GM21825 (cell line): ENCODE data around the gene SPNS3.

Source experiments
- ATAC-seq: cut with Tn5 transposase; IDR thresholded peaks from one replicate; pipeline ENCODE4 v1.9.1; 2021; ENCODE audit warnings: mild to moderate bottlenecking, moderate library complexity; ENCODE audit not compliant: unreplicated experiment

SPNS3 gene

GRCh38 chr17:4507361-4508111 lies 73.8 kb downstream of the SPNS3 start:
- ATAC-seq, result no peak

- ATAC-seq, result no peak
Observed at GRCh38 chr17:4508207-4508606, 74.5 kb downstream of the SPNS3 start.

- peak; percentile 54 for ATAC-seq
Observed at GRCh38 chr17:4509401-4509800, 75.7 kb downstream of the SPNS3 start.

- ATAC-seq, result no peak
Observed at GRCh38 chr17:4509923-4510617, 76.3 kb downstream of the SPNS3 start.

DNA sequence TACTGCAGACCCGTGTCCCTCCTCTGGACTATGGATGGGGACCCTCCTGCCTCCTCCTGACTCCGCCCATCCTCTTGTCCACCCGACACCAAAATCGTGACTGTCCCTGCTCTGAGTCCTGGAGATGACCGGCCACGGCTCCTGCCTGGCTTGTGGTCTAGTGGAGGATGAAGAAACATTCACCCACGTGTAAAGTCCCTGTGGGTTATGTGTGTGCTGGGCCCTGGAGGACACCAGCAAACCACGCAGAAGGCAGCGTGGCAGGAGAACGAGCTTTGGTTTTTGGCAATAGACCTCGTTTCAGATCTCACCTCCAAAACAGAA lies 76.8 kb downstream of the SPNS3 start:
- no peak for ATAC-seq

DNA sequence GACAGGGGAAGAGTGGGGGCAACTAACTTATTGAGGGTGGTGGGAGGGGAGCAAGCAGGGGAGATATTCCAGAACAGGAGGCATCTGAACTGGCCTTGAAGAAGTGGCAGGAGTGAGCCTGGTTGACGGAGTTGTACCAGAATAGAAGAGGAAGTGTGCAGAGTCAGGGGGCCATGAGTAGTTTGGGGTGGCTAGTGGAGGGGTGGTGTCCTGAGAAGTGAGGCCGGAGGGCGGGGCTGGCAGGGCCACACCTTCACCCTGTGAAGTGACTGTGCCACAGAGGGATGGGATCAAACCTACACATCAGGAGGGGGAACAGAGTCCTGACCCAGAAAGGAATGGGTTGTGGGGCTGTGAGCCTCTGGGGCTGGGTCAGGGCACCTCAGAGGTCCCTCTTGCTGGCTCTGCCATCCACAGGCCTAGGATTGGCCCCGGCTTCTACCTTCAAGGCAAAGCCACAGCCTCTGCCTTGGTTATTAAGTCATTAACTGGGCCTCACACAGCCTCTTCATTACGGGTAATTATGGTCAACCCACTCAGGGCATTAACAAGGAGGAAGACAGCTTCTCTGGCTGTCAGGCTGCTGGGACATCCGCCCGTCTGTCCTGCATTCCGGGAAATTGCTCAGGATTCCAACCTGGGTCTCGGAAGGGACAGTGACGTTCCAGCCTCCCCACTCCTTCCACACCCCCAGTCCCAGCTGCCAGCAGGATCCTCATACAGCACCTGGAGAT lies 77.6 kb downstream of the SPNS3 start:
- no peak for ATAC-seq

- no peak for ATAC-seq
Observed at GRCh38 chr17:4512156-4513112, 78.7 kb downstream of the SPNS3 start.

GRCh38 chr17:4513113-4514032 lies 79.6 kb downstream of the SPNS3 start:
- ATAC-seq, result no peak

DNA sequence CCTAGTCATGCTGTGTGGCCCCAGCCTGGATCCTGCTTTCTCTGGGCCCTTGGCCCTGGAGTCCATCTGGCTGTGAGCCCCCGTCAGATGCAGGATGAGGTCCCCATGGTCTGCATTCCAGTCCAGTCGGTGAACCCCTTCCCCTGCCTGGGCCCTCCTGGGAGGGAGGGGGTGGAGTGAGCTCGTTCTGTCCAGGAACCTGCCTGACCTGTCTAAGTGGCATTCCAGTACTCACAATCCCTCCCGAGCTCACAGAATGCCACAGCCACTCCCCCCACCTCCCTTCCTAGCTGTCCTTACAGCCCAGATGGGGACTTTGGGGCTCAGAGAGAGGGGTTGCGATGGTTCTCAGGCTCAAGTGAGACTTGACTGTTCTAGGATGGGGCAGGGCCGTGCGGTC lies 80.5 kb downstream of the SPNS3 start:
- ATAC-seq, result no peak

DNA sequence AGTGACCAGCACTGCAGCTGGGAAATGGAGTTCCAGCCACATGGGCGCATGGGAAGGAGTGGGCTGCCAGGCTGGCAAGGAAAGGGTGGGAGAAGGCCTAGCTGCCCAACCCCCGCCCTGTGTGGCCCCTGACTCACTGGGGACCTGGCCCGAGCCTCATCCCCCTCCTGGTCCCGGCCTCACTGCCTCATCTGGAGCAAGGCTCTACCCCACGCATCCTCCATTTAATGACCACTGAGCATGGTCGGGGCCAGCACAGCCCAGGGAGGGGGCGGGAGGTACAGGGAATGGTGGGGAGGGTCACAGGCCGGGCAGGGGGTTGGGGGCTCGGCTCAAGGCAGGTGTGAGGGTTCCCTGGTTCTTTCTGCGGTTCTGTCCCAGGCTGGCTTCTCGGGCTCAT lies 81.0 kb downstream of the SPNS3 start:
- no peak for ATAC-seq

GRCh38 chr17:4515501-4515900 lies 81.8 kb downstream of the SPNS3 start:
- no peak for ATAC-seq

DNA sequence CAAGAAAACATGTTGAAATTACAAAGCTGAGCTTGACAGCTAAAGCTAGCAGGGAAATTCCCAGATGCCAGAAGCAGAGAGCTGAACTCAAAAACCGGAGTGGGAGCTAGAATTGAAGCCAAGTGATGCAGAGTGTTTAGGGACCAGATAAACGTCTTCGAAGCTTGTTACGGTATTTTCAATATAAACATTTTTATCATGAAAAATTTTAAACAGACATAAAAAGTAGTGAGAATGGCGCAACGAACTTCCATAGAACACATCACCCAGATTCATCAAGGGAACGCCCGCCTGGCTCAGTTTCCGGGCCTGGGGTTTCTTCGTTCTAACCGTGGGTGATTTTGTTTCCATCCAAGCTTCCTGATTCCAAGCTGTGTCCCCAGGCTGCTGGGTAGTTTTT lies 83.0 kb downstream of the SPNS3 start:
- no peak for ATAC-seq

GRCh38 chr17:4518901-4519300 lies 85.2 kb downstream of the SPNS3 start:
- ATAC-seq, result no peak

- no peak for ATAC-seq
Observed at GRCh38 chr17:4519361-4519788, 85.6 kb downstream of the SPNS3 start.

- ATAC-seq, result no peak
Observed at GRCh38 chr17:4520060-4520893, 86.5 kb downstream of the SPNS3 start.

- ATAC-seq, result no peak
Observed at GRCh38 chr17:4520894-4521600, 87.3 kb downstream of the SPNS3 start.

- ATAC-seq, result no peak
Observed at GRCh38 chr17:4522661-4523060, 88.9 kb downstream of the SPNS3 start.

- no peak for ATAC-seq
Observed at GRCh38 chr17:4523946-4524345, 90.2 kb downstream of the SPNS3 start.
